ENCODE measurements around the gene UPB1.

UPB1 gene

GRCh38 chr22:24494528-24495364 is at the start of gene UPB1:
Gene UPB1, plus strand, starts transcription at chr22:24495332. Its CDS starts 72 bp downstream, at chr22:24495404.
- no peak for FAIRE-seq

DNA sequence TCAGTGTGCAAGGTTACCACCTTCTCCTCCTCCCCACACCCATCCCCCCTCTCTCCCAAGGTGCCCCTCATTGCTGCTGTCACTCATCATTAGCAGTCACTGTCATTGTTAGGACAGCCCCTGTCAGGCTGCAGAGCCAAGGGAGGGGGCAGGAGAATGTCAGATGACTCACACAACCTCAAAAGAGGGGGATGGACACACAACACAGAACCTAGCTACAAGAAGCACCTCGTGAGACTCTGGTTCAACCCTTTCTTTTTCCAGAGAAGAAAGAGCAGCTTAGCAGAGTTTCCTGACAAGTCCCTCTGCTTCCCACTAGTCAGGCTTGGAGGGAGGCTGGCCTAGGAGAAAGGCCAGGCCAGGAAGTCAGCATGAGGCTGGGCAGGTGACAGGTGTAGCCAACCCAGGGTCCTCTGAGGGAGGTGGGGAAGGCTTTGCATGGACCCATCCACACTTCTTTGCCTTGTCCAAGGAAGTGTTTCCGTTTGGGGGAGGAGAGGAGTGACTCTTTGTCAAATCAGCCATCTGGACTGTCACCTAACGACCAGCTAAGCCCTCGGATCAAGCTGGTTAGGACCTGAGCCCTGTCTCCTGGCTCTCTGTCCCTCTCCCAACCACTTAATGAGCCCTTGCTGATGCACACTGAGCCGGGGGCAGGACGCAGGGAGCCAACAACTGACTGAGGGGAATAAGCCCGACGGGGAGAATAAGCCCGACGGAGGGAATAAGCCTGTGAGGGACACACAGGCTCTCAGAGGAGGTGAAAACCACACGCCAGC is 49.5 kb upstream of the UPB1 start:
- FAIRE-seq: no peak

DNA sequence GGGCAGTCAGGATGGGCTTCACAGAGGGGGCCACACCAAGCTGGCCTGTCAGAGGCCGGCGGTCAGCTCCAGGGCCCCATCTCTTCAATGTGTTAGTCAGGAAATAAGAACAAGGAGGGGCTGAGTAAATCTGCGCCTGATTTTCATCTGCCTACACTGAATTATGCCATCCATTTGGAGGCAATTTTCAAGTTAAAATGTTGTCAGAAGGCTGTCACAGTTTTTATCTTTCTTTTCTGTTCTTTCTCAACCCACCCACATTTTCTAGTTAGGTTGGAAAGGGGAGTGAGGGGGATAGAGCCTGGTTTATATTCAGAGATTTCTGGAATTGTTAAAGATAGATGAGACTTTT is 48.9 kb upstream of the UPB1 start:
- FAIRE-seq: no peak

DNA sequence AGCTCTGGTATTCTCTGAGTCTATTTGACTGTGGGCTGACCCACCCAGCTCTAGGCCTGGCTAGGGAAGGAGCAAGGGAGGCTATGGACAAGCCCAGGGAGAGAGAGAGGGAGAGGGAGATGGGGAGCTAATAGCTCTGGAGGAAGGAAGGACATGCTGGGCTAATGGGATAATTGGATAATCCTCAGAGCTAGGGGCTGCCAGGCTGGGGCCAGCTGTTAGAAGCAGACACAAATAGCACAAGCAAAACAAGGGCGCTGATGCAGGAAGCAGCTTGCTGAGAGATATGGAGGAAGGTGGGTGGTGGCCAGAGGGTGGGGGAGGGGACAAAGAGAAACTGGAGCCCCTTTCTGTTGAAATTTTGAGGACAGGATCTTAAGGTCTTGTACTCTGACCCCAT is 44.5 kb upstream of the UPB1 start:
- FAIRE-seq: no peak

DNA sequence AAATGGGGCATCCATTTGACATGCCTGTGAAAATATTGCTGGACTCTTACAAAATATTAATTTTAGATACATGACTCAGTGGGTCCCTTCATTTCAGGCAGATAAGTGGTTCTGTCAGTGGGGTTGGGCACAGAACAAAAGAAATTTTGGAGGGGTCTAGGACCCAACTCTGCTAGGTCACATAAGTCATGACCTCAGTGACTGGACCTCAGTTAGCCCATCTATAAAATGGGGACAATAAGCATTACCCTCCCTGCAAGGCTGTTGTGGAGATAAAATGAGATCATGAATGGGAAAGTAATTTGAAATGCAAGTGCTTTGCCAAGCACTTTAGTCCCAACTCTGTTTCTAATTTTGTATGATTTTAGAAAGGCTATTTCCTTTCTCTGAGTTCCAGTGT is 44.0 kb upstream of the UPB1 start:
- FAIRE-seq: no peak

DNA sequence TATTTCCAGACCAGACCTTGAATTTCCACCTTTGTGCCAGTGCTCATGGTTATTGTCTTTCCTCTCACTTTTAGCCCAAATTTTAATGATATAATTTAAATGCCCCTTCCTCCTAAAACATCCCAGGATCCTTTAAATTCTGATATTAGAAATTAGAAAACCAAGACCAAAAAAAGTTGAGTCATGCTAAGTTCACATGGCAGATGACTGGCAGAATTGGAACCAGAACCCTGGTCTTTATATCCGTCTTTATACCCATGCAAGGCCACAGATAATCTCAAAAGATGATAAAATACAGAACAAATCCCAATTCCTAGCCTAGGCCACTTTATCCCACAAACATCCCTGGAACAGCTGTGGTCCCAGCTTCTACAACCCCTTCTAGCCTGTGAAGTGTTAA is 41.3 kb upstream of the UPB1 start:
- FAIRE-seq: no peak

DNA sequence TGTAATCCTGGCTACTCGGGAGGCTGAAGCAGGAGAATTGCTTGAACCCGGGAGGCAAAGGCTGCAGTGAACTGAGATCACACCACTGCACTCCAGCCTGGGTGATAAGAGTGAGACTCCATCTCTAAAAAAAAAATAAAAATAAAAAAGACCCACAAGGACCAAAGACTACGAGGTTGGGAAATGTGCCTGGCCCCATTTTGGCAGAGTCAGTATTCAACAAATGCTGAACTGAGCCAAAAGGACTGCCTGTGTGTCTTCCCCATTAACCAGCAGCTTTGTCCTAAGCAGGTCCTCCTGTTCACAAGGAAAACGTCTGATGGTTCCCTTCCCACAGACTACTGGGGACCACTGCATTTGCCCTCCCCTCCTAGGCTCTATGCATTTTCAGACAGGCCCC is 40.1 kb upstream of the UPB1 start:
- FAIRE-seq: no peak

DNA sequence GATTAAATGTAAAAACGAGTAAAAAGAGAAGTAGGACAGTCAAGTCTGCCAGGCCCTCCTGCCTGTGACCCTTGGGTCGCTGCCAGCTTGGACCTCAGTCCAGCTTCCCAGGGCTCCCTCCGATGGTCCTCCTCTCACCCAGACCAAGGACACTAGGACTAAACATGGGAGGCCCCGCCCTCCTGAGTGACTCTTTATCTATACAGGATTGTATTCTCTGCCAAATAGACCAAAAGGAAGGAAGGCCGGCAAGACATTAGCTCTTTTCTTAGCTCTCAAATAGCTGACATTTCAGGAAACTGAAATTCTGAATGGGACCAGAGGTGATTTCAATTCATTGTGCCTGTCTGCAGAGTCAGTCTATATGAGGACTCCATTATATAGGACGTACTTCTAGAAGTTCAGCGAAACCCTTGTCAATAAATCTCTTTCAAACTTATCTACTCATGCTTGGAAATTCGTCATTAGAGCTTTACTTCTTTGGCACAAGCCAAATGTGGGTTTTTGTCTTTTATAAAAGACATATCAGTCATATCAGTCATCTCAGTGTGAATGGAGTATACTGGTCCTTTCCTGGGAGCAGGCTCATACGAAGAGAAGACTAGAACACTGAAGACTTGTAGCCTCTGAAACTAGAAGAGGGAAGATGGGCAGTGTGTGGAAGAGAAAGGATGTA is 39.2 kb upstream of the UPB1 start:
- FAIRE-seq: no peak

DNA sequence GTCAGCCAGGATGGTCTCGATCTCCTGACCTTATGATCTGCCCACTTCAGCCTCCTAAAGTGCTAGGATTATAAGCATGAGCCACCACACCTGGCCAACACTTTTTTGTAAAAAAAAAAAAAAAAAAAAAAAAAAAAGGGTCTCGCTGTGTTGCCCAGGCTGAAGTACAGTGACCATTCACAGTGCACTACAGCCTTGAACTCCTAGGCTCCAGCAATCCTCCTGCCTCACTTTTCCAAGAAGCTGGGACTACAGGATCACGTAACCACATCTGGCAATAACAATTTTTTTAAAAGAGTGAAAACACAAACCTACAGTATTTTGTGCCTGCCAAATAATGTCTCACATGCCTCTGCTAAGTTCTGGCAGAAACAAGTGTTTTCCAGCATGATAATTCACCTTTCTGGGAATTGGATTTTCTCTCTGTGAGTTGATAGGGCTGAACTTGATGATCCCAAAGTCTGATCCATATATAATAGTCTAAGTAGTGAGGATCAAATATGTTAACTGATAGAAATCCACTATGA is 37.2 kb upstream of the UPB1 start:
- no peak for FAIRE-seq

GRCh38 chr22:24459911-24460310 is 35.2 kb upstream of the UPB1 start:
- no peak for FAIRE-seq

- no peak for FAIRE-seq
Measured at GRCh38 chr22:24460418-24461089, 34.6 kb upstream of the UPB1 start.

- no peak for FAIRE-seq
Measured at GRCh38 chr22:24463071-24463760, 31.9 kb upstream of the UPB1 start.

GRCh38 chr22:24465566-24465965 is 29.6 kb upstream of the UPB1 start:
- no peak for FAIRE-seq

DNA sequence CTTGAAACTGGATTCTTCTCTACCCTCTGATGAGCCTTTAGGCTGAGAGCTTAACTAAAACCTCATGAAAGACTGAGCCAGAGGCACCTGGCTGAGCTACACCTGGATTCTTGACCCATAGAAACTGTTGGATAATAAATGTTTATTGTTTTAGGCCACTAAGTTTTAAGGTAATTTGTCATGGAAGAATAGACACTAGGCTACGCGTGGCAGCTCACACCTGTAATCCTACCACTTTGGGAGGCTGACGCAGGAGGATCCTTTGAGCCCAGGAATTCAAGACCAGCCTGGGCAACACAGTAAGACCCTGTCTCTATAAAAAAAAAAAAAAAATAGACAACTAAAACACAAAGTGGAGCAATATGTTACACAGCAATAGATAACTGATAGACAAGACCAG is 29.2 kb upstream of the UPB1 start:
- no peak for FAIRE-seq

GRCh38 chr22:24466716-24467328 is 28.3 kb upstream of the UPB1 start:
- no peak for FAIRE-seq

DNA sequence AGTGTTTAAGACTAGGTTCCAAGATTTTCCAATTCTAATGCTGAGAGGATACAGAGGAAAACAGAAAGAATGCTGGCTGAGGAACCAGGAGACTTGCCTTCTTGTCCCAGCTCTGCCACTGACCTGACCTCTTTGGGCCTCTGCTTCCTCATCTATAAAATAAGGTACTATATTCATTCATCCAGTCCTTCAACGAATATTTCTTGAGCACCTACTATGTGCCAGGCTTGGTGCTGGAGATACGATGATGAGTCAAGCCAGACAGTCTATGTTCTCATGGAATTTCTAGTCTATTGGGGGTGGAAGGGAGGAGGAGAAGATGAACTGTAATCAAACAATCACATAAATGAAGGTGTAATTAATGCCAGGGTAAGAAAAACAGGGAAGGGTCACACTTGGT is 27.8 kb upstream of the UPB1 start:
- no peak for FAIRE-seq

- no peak for FAIRE-seq
Measured at GRCh38 chr22:24471570-24471969, 23.6 kb upstream of the UPB1 start.

DNA sequence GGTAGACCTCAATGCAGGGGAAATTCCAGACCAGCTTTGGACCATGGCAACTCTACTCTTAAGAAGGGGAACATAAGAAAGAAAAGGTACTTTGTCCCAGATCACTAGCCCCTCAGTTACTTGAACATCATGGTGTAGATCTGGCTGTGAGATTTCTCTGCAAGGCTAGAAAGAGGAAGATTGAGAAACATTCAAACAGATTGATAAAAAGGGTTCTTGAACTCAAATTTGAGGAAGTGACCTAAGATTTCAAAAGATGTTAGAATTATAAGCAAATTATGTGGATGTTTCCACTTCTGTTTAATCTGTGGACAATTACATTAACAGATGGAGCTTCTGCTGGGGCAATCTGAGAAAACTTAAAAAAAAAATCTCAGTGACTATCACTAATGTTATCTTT is 21.8 kb upstream of the UPB1 start:
- no peak for FAIRE-seq

DNA sequence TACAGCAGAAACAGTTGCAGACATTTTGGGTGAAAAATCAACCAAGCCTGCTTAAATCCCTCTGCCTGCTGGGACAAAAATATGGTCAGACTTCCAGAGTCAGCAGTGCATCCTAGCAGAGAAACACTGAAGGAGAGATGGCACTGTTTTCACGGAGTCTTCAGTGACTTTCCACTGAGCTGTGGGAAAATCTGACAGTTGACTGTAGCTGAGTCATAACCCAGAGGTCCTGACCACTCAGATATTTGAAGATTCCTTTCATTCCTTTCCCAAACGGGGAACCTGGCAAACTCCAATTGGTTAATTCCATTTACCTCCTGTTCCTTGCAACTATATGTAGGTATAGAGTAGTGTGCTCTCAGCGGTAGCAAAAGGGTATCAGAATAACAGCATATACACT is 20.9 kb upstream of the UPB1 start:
- no peak for FAIRE-seq

DNA sequence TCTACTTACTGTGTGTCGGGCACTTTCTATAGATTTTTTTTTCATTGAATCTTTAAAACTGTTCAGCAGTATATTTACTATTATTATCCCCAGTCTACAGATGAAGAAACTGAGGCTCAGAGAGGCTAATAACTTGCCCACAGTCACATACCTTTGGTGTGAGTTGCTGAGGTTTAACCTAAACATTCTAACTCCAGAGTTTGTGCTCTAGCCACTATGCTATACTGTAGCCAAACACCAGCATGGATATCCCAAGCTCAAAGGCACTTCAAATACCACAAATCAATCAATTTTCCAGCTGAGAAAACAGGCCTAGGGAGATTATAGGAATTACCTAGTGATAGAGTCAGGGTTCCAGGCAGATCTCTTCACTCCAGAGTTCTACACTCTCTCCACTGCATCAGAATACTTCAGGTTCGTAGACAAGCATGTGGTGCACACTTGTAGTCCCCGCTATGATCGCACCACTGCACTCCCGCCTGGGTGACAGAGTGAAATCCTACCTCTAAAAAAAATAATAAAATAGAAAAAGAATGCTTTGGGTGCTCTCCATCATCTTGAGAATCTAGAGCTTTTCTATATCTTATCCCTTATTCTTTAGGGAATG is 20.4 kb upstream of the UPB1 start:
- FAIRE-seq: no peak

DNA sequence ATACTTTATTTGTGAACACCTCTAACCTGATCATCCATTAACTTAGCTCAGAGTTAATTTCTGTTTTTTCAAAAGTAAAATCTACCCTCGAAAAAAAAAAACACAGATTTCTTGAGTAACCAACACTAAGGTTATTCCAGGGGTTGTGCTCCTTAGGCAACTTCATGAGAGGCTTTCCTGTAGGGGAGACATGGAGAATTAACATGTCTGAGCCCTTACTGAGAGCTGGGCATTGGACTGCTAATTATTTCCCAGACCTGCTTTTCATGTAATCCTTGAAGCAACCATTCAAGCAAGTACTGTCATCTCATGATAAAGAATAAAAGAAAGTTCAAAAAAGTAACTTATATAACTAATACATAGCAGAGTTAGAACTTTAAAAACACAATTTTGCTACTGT is 13.5 kb upstream of the UPB1 start:
- no peak for FAIRE-seq

DNA sequence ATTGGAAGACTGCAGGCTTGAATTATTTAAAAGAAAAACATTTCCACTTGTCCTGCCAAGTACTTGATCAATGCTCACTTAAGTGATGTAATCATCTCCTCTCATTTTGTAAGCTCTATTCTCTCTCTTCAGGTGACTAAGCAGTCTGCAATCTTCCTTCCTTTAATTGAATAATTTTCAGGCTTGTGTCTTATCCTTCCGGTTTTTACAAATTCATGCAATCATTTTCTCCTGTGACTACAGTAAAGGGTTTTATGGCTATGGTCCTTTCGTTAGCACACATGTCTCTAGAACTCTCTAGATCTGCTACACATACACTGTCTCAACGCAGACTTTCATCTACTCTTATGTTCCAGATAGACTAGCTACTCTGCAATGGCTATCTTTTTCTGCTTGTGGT is 12.6 kb upstream of the UPB1 start:
- FAIRE-seq: no peak
